WTC11 (cell line): ENCODE measurements around the gene KIT. TPM values are rescaled to one million over a fixed set of nuclear protein-coding genes. Genes with fewer than 3 reads are reported as not detected.
A peak's percentile ranks its signal among the peaks of the same experiment; 100 is the strongest.

ENCODE experiments used
- AR ChIP-seq: fragments of 250-450 bp; sonication (Bioruptor Pico); IDR thresholded peaks from 2 replicates; pipeline ENCODE4 v1.9.0; 2021; ENCODE audit warnings: mild to moderate bottlenecking
- CBFB ChIP-seq: sonication (generic); formaldehyde crosslinking; IDR thresholded peaks from 2 replicates; pipeline ENCODE4 v1.8.1; 2022; ENCODE audit warnings: mild to moderate bottlenecking, low read depth, missing genetic modification reagents
- ELF4 ChIP-seq: sonication (generic); formaldehyde crosslinking; IDR thresholded peaks from 2 replicates; pipeline ENCODE4 v1.8.1; 2022; ENCODE audit warnings: low read depth, mild to moderate bottlenecking, moderate library complexity, missing genetic modification reagents
- GRHL2 ChIP-seq: fragments of 250-450 bp; sonication (Bioruptor Pico); IDR thresholded peaks from 2 replicates; pipeline ENCODE4 v1.8.0; 2022; ENCODE audit warnings: mild to moderate bottlenecking, moderate library complexity; ENCODE audit not compliant: insufficient replicate concordance, severe bottlenecking
- HMGA2 ChIP-seq: fragments of 250-450 bp; sonication (Bioruptor Pico); IDR thresholded peaks from 2 replicates; pipeline ENCODE4 v1.4.0; 2021; ENCODE audit warnings: mild to moderate bottlenecking, moderate library complexity
- JUN ChIP-seq: sonication (generic); formaldehyde crosslinking; IDR thresholded peaks from 2 replicates; pipeline ENCODE4 v1.8.0; 2023; ENCODE audit warnings: mild to moderate bottlenecking, missing genetic modification reagents
- MXD4 ChIP-seq: fragments of 250-450 bp; sonication (Bioruptor Pico); IDR thresholded peaks from 2 replicates; pipeline ENCODE4 v1.8.0; 2021; ENCODE audit warnings: mild to moderate bottlenecking, moderate library complexity, borderline replicate concordance
- NFE2L1 ChIP-seq: sonication (generic); formaldehyde crosslinking; IDR thresholded peaks from 2 replicates; pipeline ENCODE4 v1.8.1; 2023; ENCODE audit warnings: missing genetic modification reagents
- NR2C2 ChIP-seq: sonication (generic); formaldehyde crosslinking; IDR thresholded peaks from 2 replicates; pipeline ENCODE4 v1.8.0; 2022; ENCODE audit warnings: mild to moderate bottlenecking, missing genetic modification reagents
- SOX15 ChIP-seq: fragments of 250-450 bp; sonication (Bioruptor Pico); IDR thresholded peaks from 2 replicates; pipeline ENCODE4 v1.9.0; 2021; ENCODE audit warnings: mild to moderate bottlenecking
- TEAD1 ChIP-seq: sonication (generic); formaldehyde crosslinking; IDR thresholded peaks from 2 replicates; pipeline ENCODE4 v1.8.0; 2022; ENCODE audit warnings: mild to moderate bottlenecking, missing genetic modification reagents
- TEAD4 ChIP-seq: sonication (generic); formaldehyde crosslinking; IDR thresholded peaks from 2 replicates; pipeline ENCODE4 v1.8.0; 2022; ENCODE audit warnings: mild to moderate bottlenecking, missing genetic modification reagents
- USF1 ChIP-seq: sonication (generic); formaldehyde crosslinking; IDR thresholded peaks from 2 replicates; pipeline ENCODE4 v1.8.0; 2022; ENCODE audit warnings: mild to moderate bottlenecking, missing genetic modification reagents
- ZBTB43 ChIP-seq: sonication (generic); formaldehyde crosslinking; IDR thresholded peaks from 2 replicates; pipeline ENCODE4 v1.8.1; 2023; ENCODE audit warnings: mild to moderate bottlenecking, missing genetic modification reagents
- ZNF121 ChIP-seq: sonication (generic); formaldehyde crosslinking; IDR thresholded peaks from 2 replicates; pipeline ENCODE4 v1.8.0; 2023; ENCODE audit warnings: missing genetic modification reagents
- ZNF232 ChIP-seq: sonication (generic); formaldehyde crosslinking; IDR thresholded peaks from 2 replicates; pipeline ENCODE4 v1.8.0; 2022; ENCODE audit warnings: mild to moderate bottlenecking, missing genetic modification reagents
- ZNF396 ChIP-seq: fragments of 250-450 bp; sonication (Bioruptor Pico); IDR thresholded peaks from 2 replicates; pipeline ENCODE4 v1.8.0; 2021; ENCODE audit warnings: mild to moderate bottlenecking, moderate library complexity, borderline replicate concordance
- ZNF671 ChIP-seq: fragments of 250-450 bp; sonication (Bioruptor Pico); IDR thresholded peaks from 2 replicates; pipeline ENCODE4 v1.8.0; 2021; ENCODE audit warnings: mild to moderate bottlenecking
- total RNA-seq: library from RNA; stranded (reverse); gene quantifications from 3 replicates; pipeline ENCODE4 v1.2.3, GENCODE V29; 2021
- TF ChIP-seq, protein P1 (sequence below): sonication (generic); formaldehyde crosslinking; IDR thresholded peaks from 2 replicates; pipeline ENCODE4 v1.8.0; 2023; ENCODE audit warnings: missing genetic modification reagents
- TF ChIP-seq, protein P2 (sequence below): sonication (generic); formaldehyde crosslinking; IDR thresholded peaks from 2 replicates; pipeline ENCODE4 v1.8.1; 2023; ENCODE audit warnings: mild to moderate bottlenecking, missing genetic modification reagents
- TF ChIP-seq, protein P3 (sequence below): sonication (generic); formaldehyde crosslinking; IDR thresholded peaks from 2 replicates; pipeline ENCODE4 v1.8.1; 2022; ENCODE audit warnings: low read depth, mild to moderate bottlenecking, moderate library complexity, missing genetic modification reagents, borderline replicate concordance
- TF ChIP-seq, protein P4 (sequence below): fragments of 250-450 bp; sonication (Bioruptor Pico); conservative IDR thresholded peaks from 2 replicates; pipeline ENCODE4 v1.9.0; 2021; ENCODE audit warnings: mild to moderate bottlenecking
- TF ChIP-seq, protein P5 (sequence below): sonication (generic); formaldehyde crosslinking; IDR thresholded peaks from 2 replicates; pipeline ENCODE4 v1.8.0; 2023; ENCODE audit warnings: missing genetic modification reagents, mild to moderate bottlenecking, borderline replicate concordance

Gene KIT
- total RNA-seq, 1 experiment from 2014 or later: 23.3 TPM

DNA sequence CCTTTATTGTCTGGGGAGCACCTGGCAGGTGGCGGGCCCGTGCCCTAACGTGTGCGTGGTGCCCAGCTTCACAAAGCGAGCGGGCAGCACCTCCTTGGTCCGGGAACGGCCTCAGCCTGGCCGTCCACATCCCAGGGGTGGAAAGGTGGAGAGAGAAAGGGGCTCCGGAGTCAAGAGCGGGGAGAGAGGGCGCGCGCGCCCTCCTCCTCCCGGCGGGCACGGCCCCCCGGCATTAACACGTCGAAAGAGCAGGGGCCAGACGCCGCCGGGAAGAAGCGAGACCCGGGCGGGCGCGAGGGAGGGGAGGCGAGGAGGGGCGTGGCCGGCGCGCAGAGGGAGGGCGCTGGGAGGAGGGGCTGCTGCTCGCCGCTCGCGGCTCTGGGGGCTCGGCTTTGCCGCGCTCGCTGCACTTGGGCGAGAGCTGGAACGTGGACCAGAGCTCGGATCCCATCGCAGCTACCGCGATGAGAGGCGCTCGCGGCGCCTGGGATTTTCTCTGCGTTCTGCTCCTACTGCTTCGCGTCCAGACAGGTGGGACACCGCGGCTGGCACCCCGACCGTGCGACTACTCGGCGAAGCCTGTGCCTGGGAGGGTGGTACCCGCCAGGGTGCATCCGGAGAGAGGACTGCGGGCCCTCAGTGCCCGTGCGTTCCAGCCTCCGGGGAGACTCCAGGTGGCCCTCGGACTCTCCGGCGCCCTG lies at the start of gene KIT (continued):
- no peak for TF ChIP-seq GRHL2 (CRISPR knock-in tag)
- 0 out of 2 replicates have a peak, but pooled peaks have one; percentile 17 for TF ChIP-seq USF1 (CRISPR knock-in tag)
- no peak for TF ChIP-seq ZNF396 (CRISPR knock-in tag)
- TF ChIP-seq CBFB (CRISPR knock-in tag): peak; percentile 40; the same call in 1 of the 2 replicates
- TF ChIP-seq, protein P1, sequence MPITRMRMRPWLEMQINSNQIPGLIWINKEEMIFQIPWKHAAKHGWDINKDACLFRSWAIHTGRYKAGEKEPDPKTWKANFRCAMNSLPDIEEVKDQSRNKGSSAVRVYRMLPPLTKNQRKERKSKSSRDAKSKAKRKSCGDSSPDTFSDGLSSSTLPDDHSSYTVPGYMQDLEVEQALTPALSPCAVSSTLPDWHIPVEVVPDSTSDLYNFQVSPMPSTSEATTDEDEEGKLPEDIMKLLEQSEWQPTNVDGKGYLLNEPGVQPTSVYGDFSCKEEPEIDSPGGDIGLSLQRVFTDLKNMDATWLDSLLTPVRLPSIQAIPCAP (CRISPR knock-in tag): no peak
- TF ChIP-seq ELF4 (CRISPR knock-in tag): 0 out of 2 replicates have a peak, but pooled peaks have one; percentile 28
- no peak for TF ChIP-seq NFE2L1 (CRISPR knock-in tag)
- no peak for TF ChIP-seq TEAD4
- no peak for TF ChIP-seq MXD4 (CRISPR knock-in tag)
- no peak for TF ChIP-seq NR2C2 (CRISPR knock-in tag)
- TF ChIP-seq, protein P2, sequence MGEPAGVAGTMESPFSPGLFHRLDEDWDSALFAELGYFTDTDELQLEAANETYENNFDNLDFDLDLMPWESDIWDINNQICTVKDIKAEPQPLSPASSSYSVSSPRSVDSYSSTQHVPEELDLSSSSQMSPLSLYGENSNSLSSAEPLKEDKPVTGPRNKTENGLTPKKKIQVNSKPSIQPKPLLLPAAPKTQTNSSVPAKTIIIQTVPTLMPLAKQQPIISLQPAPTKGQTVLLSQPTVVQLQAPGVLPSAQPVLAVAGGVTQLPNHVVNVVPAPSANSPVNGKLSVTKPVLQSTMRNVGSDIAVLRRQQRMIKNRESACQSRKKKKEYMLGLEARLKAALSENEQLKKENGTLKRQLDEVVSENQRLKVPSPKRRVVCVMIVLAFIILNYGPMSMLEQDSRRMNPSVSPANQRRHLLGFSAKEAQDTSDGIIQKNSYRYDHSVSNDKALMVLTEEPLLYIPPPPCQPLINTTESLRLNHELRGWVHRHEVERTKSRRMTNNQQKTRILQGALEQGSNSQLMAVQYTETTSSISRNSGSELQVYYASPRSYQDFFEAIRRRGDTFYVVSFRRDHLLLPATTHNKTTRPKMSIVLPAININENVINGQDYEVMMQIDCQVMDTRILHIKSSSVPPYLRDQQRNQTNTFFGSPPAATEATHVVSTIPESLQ: no peak
- no peak for TF ChIP-seq JUN (CRISPR knock-in tag)
- TF ChIP-seq SOX15: no peak
- TF ChIP-seq AR (CRISPR knock-in tag): no peak
- TF ChIP-seq, protein P3, sequence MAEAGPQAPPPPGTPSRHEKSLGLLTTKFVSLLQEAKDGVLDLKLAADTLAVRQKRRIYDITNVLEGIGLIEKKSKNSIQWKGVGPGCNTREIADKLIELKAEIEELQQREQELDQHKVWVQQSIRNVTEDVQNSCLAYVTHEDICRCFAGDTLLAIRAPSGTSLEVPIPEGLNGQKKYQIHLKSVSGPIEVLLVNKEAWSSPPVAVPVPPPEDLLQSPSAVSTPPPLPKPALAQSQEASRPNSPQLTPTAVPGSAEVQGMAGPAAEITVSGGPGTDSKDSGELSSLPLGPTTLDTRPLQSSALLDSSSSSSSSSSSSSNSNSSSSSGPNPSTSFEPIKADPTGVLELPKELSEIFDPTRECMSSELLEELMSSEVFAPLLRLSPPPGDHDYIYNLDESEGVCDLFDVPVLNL: no peak
- TF ChIP-seq ZNF121 (CRISPR knock-in tag): no peak
- no peak for TF ChIP-seq HMGA2 (CRISPR knock-in tag)
- TF ChIP-seq, protein P4, sequence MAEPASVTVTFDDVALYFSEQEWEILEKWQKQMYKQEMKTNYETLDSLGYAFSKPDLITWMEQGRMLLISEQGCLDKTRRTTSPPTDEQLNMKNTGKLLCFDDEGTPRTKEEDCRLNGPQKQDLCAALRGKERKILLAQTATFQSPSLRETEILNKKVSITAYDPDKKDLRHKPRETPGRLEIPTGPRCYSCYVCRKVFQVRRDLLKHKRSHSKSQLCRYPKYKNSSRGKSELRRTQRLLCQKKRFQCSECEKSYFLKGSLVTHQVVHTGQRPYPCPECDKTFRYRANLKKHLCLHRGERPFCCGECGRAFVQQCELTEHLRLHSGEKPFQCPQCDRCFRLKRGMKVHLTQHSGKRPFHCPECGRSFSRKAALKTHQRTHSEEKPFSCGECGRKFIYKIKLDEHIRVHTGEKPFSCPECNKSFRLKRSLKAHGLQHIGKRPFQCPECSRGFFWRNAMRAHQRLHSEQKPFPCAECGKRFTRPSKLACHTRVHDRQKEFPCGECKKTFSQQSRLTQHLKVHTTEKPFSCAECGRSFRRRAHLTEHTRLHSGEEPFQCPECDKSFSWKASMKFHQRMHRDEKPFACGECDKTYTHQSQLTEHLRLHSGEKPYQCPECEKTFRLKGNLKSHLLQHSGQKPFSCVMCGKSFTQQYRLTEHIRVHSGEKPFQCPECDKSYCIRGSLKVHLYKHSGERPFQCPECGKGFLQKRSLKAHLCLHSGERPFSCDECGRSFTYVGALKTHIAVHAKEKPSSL (CRISPR knock-in tag): no peak
- TF ChIP-seq, protein P5, sequence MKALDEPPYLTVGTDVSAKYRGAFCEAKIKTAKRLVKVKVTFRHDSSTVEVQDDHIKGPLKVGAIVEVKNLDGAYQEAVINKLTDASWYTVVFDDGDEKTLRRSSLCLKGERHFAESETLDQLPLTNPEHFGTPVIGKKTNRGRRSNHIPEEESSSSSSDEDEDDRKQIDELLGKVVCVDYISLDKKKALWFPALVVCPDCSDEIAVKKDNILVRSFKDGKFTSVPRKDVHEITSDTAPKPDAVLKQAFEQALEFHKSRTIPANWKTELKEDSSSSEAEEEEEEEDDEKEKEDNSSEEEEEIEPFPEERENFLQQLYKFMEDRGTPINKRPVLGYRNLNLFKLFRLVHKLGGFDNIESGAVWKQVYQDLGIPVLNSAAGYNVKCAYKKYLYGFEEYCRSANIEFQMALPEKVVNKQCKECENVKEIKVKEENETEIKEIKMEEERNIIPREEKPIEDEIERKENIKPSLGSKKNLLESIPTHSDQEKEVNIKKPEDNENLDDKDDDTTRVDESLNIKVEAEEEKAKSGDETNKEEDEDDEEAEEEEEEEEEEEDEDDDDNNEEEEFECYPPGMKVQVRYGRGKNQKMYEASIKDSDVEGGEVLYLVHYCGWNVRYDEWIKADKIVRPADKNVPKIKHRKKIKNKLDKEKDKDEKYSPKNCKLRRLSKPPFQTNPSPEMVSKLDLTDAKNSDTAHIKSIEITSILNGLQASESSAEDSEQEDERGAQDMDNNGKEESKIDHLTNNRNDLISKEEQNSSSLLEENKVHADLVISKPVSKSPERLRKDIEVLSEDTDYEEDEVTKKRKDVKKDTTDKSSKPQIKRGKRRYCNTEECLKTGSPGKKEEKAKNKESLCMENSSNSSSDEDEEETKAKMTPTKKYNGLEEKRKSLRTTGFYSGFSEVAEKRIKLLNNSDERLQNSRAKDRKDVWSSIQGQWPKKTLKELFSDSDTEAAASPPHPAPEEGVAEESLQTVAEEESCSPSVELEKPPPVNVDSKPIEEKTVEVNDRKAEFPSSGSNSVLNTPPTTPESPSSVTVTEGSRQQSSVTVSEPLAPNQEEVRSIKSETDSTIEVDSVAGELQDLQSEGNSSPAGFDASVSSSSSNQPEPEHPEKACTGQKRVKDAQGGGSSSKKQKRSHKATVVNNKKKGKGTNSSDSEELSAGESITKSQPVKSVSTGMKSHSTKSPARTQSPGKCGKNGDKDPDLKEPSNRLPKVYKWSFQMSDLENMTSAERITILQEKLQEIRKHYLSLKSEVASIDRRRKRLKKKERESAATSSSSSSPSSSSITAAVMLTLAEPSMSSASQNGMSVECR (CRISPR knock-in tag): peak; percentile 56; the same call in 1 of the 2 replicates
- no peak for TF ChIP-seq ZNF232 (CRISPR knock-in tag)
- no peak for TF ChIP-seq ZNF671 (CRISPR knock-in tag)
- TF ChIP-seq ZBTB43 (CRISPR knock-in tag): 0 out of 2 replicates have a peak, but pooled peaks have one; percentile 40
- TF ChIP-seq TEAD1: peak; percentile 45
